HCT116 (cell line): ENCODE results near the gene SPDL1.

ENCODE experiments used
- CEBPB ChIP-seq: IDR thresholded peaks from 2 replicates; pipeline ENCODE4 v1.6.1; 2012; ENCODE audit warnings: low read depth
- EZH2 ChIP-seq: fragments of 200-600 bp; sonication (generic); IDR thresholded peaks from 2 replicates; pipeline ENCODE4 v1.6.1; 2017; ENCODE audit warnings: antibody characterized with exemption, mixed run types
- POLR2A ChIP-seq: IDR thresholded peaks from 2 replicates; pipeline ENCODE4 v1.7.0; 2011; ENCODE audit warnings: borderline replicate concordance; ENCODE audit not compliant: insufficient read depth, insufficient read length; ENCODE audit errors: extremely low read depth
- POLR2AphosphoS5 ChIP-seq: IDR thresholded peaks from 2 replicates; pipeline ENCODE4 v1.6.1; 2011; ENCODE audit warnings: mild to moderate bottlenecking, low read depth, low read length, moderate library complexity
- RAD21 ChIP-seq: IDR thresholded peaks from 2 replicates; pipeline ENCODE4 v1.6.1; 2012; ENCODE audit warnings: low read depth, mild to moderate bottlenecking
- SP1 ChIP-seq: IDR thresholded peaks from 2 replicates; pipeline ENCODE4 v1.6.1; 2012; ENCODE audit warnings: low read depth
- YY1 ChIP-seq: IDR thresholded peaks from 2 replicates; pipeline ENCODE4 v1.6.1; 2011; ENCODE audit warnings: low read length, low read depth, moderate library complexity, mild to moderate bottlenecking; ENCODE audit not compliant: insufficient replicate concordance; ENCODE audit errors: extremely low read depth
- ZNF274 ChIP-seq: fragments of 200-500 bp; sonication (Bioruptor generic); IDR thresholded peaks from 2 replicates; pipeline ENCODE4 v1.6.1; 2014; ENCODE audit warnings: mild to moderate bottlenecking, low read depth, low read length, inconsistent platforms
- TF ChIP-seq, protein P1 (sequence below), 3 experiments: fragments of 200-600 bp in 1 of 3; sonication (generic) in 1 of 3; IDR thresholded peaks in 2 of 3; conservative IDR thresholded peaks in 1 of 3; 2 replicates each; pipeline ENCODE4 v1.5.1; 2012 to 2017; ENCODE audit warnings: low read depth in 2 of 3, low read length in 2 of 3, antibody characterized with exemption in 1 of 3, borderline replicate concordance in 1 of 3, control low read depth in 1 of 3, mild to moderate bottlenecking in 1 of 3, mixed read lengths in 1 of 3, mixed run types in 1 of 3, moderate library complexity in 1 of 3; ENCODE audit not compliant: insufficient read depth in 1 of 3
- TF ChIP-seq, protein P2 (sequence below): IDR thresholded peaks from 2 replicates; pipeline ENCODE4 v1.6.1; 2012; ENCODE audit warnings: low read depth
- TF ChIP-seq, protein P3 (sequence below): IDR thresholded peaks from 2 replicates; pipeline ENCODE4 v1.6.1; 2012

DNA sequence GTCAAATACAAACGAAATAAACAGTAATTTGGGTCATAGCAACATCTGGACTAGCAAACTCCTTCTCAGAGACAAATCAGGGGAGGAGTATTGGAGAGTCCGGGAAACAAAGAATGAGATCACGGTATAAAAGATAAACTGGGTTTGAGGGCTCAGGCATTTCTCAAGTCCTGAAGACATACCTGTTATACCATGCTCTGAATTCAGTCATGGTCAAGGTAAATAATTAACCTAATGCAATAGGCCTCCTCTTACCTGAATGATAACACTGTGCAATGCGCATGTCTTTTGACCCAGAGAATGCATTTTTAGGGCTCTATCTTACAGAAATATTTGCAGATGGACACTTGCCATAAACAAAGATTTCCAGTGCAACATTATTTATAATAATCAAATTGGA lies 31.9 kb upstream of the SPDL1 start:
- TF ChIP-seq RAD21 (no peak), EZH2 (no peak), POLR2AphosphoS5 (no peak), YY1 (no peak), POLR2A (no peak), SP1 (no peak), CEBPB (no peak), ZNF274 (no peak)
- TF ChIP-seq, protein P1, sequence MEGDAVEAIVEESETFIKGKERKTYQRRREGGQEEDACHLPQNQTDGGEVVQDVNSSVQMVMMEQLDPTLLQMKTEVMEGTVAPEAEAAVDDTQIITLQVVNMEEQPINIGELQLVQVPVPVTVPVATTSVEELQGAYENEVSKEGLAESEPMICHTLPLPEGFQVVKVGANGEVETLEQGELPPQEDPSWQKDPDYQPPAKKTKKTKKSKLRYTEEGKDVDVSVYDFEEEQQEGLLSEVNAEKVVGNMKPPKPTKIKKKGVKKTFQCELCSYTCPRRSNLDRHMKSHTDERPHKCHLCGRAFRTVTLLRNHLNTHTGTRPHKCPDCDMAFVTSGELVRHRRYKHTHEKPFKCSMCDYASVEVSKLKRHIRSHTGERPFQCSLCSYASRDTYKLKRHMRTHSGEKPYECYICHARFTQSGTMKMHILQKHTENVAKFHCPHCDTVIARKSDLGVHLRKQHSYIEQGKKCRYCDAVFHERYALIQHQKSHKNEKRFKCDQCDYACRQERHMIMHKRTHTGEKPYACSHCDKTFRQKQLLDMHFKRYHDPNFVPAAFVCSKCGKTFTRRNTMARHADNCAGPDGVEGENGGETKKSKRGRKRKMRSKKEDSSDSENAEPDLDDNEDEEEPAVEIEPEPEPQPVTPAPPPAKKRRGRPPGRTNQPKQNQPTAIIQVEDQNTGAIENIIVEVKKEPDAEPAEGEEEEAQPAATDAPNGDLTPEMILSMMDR (IDR thresholded peaks at IDR 0.05 in 2 of 3, conservative IDR thresholded peaks at IDR 0.05 in 1 of 3; ENCODE audit: borderline replicate concordance in 1 of 3, insufficient read depth in 1 of 3, low read depth in 2 of 3, low read length in 2 of 3), result no peak
- TF ChIP-seq, protein P2, sequence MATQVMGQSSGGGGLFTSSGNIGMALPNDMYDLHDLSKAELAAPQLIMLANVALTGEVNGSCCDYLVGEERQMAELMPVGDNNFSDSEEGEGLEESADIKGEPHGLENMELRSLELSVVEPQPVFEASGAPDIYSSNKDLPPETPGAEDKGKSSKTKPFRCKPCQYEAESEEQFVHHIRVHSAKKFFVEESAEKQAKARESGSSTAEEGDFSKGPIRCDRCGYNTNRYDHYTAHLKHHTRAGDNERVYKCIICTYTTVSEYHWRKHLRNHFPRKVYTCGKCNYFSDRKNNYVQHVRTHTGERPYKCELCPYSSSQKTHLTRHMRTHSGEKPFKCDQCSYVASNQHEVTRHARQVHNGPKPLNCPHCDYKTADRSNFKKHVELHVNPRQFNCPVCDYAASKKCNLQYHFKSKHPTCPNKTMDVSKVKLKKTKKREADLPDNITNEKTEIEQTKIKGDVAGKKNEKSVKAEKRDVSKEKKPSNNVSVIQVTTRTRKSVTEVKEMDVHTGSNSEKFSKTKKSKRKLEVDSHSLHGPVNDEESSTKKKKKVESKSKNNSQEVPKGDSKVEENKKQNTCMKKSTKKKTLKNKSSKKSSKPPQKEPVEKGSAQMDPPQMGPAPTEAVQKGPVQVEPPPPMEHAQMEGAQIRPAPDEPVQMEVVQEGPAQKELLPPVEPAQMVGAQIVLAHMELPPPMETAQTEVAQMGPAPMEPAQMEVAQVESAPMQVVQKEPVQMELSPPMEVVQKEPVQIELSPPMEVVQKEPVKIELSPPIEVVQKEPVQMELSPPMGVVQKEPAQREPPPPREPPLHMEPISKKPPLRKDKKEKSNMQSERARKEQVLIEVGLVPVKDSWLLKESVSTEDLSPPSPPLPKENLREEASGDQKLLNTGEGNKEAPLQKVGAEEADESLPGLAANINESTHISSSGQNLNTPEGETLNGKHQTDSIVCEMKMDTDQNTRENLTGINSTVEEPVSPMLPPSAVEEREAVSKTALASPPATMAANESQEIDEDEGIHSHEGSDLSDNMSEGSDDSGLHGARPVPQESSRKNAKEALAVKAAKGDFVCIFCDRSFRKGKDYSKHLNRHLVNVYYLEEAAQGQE, result no peak
- TF ChIP-seq, protein P3, sequence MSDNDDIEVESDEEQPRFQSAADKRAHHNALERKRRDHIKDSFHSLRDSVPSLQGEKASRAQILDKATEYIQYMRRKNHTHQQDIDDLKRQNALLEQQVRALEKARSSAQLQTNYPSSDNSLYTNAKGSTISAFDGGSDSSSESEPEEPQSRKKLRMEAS, result no peak
